Esophagus squamous epithelium (tissue), 5 donors: Measurements from ENCODE around the gene DPP4. TPM values are rescaled to one million over a fixed set of nuclear protein-coding genes. Genes with fewer than 3 reads are reported as not detected.
"Not testable (repeated sequence)": the region's sequence is repeated elsewhere in the genome, so short reads cannot be mapped to it uniquely, and the experiment has no call there.

Source experiments
- DNase-seq: peaks from one replicate; lab custom pipeline; 2025; lab: John Stamatoyannopoulos, UW
- H3K27ac ChIP-seq, 4 donors: fragments of 200-600 bp; sonication (generic); one replicate each; pipeline ENCODE4 v1.5.1; 2016 to 2019; ENCODE audit warnings: mild to moderate bottlenecking in 1 of 4
- H3K27me3 ChIP-seq, 4 donors: fragments of 200-600 bp; sonication (generic); 1 replicate in 3 of 4; 2 replicates in 1 of 4; pipeline versions ENCODE4 v1.5.1 to v1.6.0; 2017 to 2021; ENCODE audit warnings: antibody characterized with exemption in 1 of 4
- H3K36me3 ChIP-seq, 3 donors: fragments of 200-600 bp; sonication (generic); one replicate each; pipeline ENCODE4 v1.5.1; 2016 to 2019
- H3K4me1 ChIP-seq, 3 donors: fragments of 200-600 bp; sonication (generic); one replicate each; pipeline ENCODE4 v1.5.1; 2017 to 2019
- H3K4me3 ChIP-seq, 4 donors: fragments of 200-600 bp; sonication (generic); 1 replicate in 3 of 4; 2 replicates in 1 of 4; pipeline ENCODE4 v1.5.1; 2016 to 2019; ENCODE audit warnings: mild to moderate bottlenecking in 2 of 4, moderate library complexity in 1 of 4
- H3K9me3 ChIP-seq, 3 donors: fragments of 200-600 bp; sonication (generic); one replicate each; pipeline ENCODE4 v1.5.1; 2016 to 2019
- POLR2A ChIP-seq, 4 donors: fragments of 450-650 bp; IDR thresholded peaks; one replicate each; pipeline ENCODE4 v1.6.1; 2017; ENCODE audit warnings: antibody characterized with exemption in 4 of 4, mild to moderate bottlenecking in 4 of 4, moderate library complexity in 3 of 4
- WGBS, 2 donors: methylation state at CpG; one replicate each; pipeline ENCODE4 v1.1.5; 2018; 5-methylcytosine and 5-hydroxymethylcytosine counted together
- intact Hi-C: fragments of 100-400 bp; cut with DNase I; formaldehyde crosslinking; loops from one replicate; pipeline ENCODE4 v1.15.0; 2022
- total RNA-seq, 4 donors: library from RNA; depleted of rRNA; stranded (reverse); fragments of >200 nt; gene quantifications; one replicate each; pipeline ENCODE4 v1.1.0, GENCODE V29; 2016
- TF ChIP-seq, protein P1 (sequence below), 6 experiments: fragments of 450-650 bp in 4 of 6; fragments of 200-600 bp in 2 of 6; sonication (generic) in 2 of 6; IDR thresholded peaks; one replicate each; pipeline ENCODE4 v1.5.1; 2016 to 2019; ENCODE audit warnings: antibody characterized with exemption in 6 of 6, mild to moderate bottlenecking in 4 of 6, moderate library complexity in 4 of 6
- donor health status: DM: yes; HTN: yes; CAD: no.

DPP4 gene
- total RNA-seq, 4 donors from 2014 or later = 0.97 to 3.1 (median 3.0) TPM; not detected in 1

DNA sequence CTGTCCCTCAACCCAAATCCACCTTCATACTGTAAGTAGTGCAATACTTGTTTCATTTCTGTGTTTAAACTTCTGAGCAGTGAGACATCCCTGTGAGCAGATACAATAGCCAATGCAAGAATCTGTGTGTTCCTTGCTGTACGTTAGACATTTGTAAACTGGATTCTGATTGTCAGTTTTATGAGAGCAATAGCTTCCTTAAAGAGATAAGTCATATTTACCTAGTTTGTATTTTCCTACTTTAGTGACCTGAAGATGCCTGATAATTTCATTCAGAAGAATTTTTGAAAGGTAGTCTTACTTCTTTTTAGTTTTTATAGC, 90.7 kb downstream of the DPP4 start:
- Histone ChIP-seq H3K27me3 (no peaks in the 10 kb centered on the region), H3K27ac (no peak overlapping the region), H3K4me1 (no peaks in the 10 kb centered on the region), H3K4me3 (no peak overlapping the region), H3K9me3 (no peaks in the 10 kb centered on the region), H3K36me3 (no peaks in the 10 kb centered on the region)
- TF ChIP-seq, protein P1, sequence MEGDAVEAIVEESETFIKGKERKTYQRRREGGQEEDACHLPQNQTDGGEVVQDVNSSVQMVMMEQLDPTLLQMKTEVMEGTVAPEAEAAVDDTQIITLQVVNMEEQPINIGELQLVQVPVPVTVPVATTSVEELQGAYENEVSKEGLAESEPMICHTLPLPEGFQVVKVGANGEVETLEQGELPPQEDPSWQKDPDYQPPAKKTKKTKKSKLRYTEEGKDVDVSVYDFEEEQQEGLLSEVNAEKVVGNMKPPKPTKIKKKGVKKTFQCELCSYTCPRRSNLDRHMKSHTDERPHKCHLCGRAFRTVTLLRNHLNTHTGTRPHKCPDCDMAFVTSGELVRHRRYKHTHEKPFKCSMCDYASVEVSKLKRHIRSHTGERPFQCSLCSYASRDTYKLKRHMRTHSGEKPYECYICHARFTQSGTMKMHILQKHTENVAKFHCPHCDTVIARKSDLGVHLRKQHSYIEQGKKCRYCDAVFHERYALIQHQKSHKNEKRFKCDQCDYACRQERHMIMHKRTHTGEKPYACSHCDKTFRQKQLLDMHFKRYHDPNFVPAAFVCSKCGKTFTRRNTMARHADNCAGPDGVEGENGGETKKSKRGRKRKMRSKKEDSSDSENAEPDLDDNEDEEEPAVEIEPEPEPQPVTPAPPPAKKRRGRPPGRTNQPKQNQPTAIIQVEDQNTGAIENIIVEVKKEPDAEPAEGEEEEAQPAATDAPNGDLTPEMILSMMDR (IDR thresholded peaks at IDR 0.05) = no peak
- TF ChIP-seq POLR2A (IDR thresholded peaks at IDR 0.05) = no peak
- intact Hi-C loops = no loop called here
- 36% methylated on average over 1 of the region's 1 CpG for WGBS, 2 donors
- DNase-seq = no peak

DNA sequence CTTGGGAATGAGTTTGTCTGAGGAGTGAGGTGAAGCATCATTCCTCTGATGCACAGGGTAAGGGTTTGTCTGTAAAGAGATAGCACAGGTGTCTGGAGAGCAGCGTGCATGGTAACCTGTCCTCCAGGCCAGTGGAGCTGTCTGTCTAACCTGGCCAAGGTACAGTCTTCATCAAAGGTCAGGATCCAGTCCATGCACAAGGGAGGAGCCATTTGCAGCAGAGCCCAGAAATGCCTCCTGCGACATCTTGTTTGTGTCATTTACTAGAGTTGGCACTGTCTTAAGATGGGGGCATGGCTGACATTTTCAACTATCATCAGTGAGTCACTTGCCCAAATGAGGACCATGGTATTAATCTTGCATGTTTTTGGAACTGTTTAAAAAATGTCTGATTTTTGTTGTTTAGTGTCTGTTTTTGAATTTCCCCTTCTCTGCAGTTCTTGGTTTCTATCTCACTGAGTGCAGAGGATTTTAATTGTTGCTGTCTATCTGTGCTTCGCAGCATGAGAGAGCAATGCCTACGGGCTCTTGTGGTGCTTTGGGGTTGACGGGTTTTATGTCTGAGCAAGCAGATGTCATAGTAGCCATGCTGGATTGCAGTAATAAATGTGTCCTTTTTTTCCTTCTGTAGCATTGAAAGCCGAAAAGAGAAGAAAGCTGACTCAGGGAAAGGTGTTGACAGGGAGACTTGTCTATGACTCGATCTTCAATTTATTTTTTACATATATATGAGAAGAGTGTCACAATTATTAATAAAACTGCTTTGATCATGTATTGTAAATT, 91.3 kb downstream of the DPP4 start:
- Histone ChIP-seq H3K27me3 (no peaks in the 10 kb centered on the region), H3K4me3 (no peak overlapping the region), H3K4me1 (no peaks in the 10 kb centered on the region), H3K9me3 (no peaks in the 10 kb centered on the region), H3K27ac (no peak overlapping the region), H3K36me3 (no peaks in the 10 kb centered on the region)
- intact Hi-C loops = no loop called here
- no peak for DNase-seq
- WGBS, 2 donors = 75% methylated on average over 7 of the region's 7 CpGs
- no peak for TF ChIP-seq POLR2A (IDR thresholded peaks at IDR 0.05)
- TF ChIP-seq, protein P1 (IDR thresholded peaks at IDR 0.05) = no peak

DNA sequence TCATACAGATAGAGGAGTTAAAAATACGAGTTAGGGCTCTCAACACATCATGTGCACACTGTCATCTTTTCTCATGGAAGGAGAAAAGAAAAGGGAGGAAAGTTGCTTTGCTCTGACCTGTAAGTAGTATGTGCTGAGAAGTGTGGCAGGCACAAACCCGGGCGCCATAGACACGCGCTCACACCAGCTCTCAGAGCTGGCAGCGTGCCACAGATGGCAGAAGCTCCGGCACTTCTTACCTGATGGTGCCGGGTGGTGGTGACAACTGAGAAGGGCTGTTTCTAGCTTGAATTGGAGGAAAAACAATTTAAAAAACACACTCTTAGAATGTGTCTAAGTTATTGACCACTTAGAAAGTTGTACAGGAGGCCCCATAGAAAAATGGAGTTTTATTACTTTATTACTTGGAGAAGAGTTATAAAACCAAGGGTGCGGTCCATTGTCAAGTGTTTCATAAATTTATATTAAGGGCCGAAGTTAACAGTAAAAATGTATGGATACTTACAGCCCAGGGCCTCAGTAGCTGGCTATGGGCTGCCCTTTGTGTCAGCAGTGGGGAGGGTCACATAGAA, 92.2 kb downstream of the DPP4 start:
- no peaks in the 10 kb centered on the region for H3K4me1 ChIP-seq
- H3K4me3 ChIP-seq = no peak overlapping the region
- DNase-seq = no peak
- H3K27me3 ChIP-seq = no peaks in the 10 kb centered on the region
- intact Hi-C loops = no loop called here
- 80 to 87% methylated on average over 10 of the region's 10 CpGs for WGBS, 2 donors
- H3K9me3 ChIP-seq = no peaks in the 10 kb centered on the region
- TF ChIP-seq POLR2A (IDR thresholded peaks at IDR 0.05) = no peak
- TF ChIP-seq, protein P1 (IDR thresholded peaks at IDR 0.05) = no peak
- no peaks in the 10 kb centered on the region for H3K36me3 ChIP-seq
- H3K27ac ChIP-seq = no peak overlapping the region

DNA sequence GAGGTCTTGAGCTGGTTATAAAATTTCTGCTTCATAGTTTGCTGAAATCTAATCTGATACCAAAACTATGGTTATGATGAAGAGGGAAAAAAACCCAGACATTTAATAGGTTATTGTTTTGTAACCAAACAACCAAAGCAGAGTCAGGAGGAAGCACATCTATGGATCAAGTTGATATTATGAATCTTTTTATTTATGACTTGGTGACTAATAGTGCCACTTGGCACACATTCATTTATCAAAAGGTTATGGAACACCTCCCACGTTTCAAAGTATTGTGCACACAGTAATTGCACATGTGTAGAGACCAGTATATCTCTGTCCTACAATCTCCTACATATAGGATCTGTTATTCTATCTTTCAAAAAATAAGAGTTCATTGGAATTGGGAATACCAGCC, 93.0 kb downstream of the DPP4 start:
- no peaks in the 10 kb centered on the region for H3K9me3 ChIP-seq
- no peaks in the 10 kb centered on the region for H3K4me1 ChIP-seq
- intact Hi-C loops = no loop called here
- 27 to 33% methylated on average over 1 of the region's 1 CpG for WGBS, 2 donors
- H3K27me3 ChIP-seq = no peaks in the 10 kb centered on the region
- no peaks in the 10 kb centered on the region for H3K36me3 ChIP-seq
- TF ChIP-seq, protein P1 (IDR thresholded peaks at IDR 0.05) = no peak
- no peak for TF ChIP-seq POLR2A (IDR thresholded peaks at IDR 0.05)
- no peak overlapping the region for H3K4me3 ChIP-seq
- no peak for DNase-seq
- no peak overlapping the region for H3K27ac ChIP-seq

DNA sequence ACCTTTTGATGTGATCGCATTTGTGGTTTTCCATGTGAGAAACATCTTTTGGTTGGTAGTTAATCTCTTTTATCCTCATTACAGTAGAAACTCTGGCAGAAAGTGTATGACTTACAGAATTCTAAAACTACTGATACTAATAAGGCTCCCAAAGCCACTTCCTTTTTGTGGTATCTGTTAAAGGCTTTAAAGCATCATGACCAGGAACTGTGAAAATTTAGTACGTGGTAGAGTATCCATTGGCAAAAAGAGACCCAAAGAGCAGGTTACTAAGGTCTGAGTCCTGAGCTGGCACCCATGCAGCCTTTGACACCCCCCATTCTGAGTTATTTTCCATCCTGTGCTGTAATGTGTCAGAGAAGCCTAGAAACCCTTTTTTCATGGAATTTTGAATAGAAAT, 94.5 kb downstream of the DPP4 start:
- TF ChIP-seq, protein P1 (IDR thresholded peaks at IDR 0.05) = no peak
- no peak for TF ChIP-seq POLR2A (IDR thresholded peaks at IDR 0.05)
- Histone ChIP-seq H3K27ac (no peak overlapping the region), H3K9me3 (no peaks in the 10 kb centered on the region), H3K27me3 (no peaks in the 10 kb centered on the region), H3K4me3 (no peak overlapping the region), H3K4me1 (no peaks in the 10 kb centered on the region), H3K36me3 (no peaks in the 10 kb centered on the region)
- intact Hi-C loops = no loop called here
- DNase-seq = no peak
- 53 to 57% methylated on average over 2 of the region's 2 CpGs for WGBS, 2 donors

DNA sequence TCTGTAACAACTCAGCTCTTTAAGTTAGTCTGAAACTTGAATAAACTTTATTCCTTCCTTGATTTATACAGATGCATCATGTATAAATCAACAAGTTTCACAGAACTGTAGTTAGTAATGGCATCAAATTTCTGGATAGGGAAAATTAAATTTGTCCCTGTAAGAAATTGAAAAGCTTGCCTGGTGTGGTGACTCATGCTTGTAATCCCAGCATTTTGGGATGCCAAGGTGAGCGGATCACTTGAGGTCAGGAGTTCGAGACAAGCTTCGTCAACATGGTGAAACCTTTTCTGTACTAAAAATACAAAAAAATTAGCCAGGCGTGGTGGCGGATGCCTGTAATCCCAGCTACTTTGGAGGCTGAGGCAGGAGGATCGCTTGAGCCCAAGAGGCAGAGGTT, 96.1 kb downstream of the DPP4 start:
- H3K4me3 ChIP-seq, H3K9me3 ChIP-seq, H3K27ac ChIP-seq, intact Hi-C loops, H3K27me3 ChIP-seq, H3K36me3 ChIP-seq, H3K4me1 ChIP-seq, DNase-seq: not testable (repeated sequence)
- WGBS, 2 donors = 65 to 70% methylated on average over 6 of the region's 6 CpGs
